HCT116 (cell line): ENCODE results near the gene ZNF438. TPM values are rescaled to one million over a fixed set of nuclear protein-coding genes. Genes with fewer than 3 reads are reported as not detected.

Source experiments
- ATAC-seq: fragments of 200-7000 bp; cut with Tn5 transposase; 2 replicates; pipeline ENCODE4 v1.9.1; 2020; ENCODE audit warnings: mild to moderate bottlenecking, moderate library complexity
- BruUV-seq: library from RNA; stranded (reverse); fragments of 400-500 nt; replicated peaks from 2 replicates; lab custom pipeline; 2021; lab: Mats Ljungman, UMichigan
- CTCF ChIA-PET: fragments of 300-600 bp; sonication (Branson Sonifier 250); formaldehyde crosslinking; loops from one replicate; lab custom pipeline; 2021; ENCODE audit warnings: antibody characterized with exemption; lab: Charles Lee
- POLR2A ChIA-PET: fragments of 300-600, 350-600 bp; sonication (Branson Sonifier 250); formaldehyde crosslinking; loops from one replicate; lab custom pipeline; 2021; ENCODE audit warnings: antibody characterized with exemption; lab: Charles Lee
- RAD21 ChIA-PET, 2 experiments: fragments of 300-600 bp; sonication (Branson Sonifier 250); formaldehyde crosslinking; loops; one replicate each; lab custom pipeline; 2023; ENCODE audit warnings: low total read pairs in 2 of 2; ENCODE audit not compliant: uncharacterized antibody in 2 of 2, unreplicated experiment in 2 of 2, low non-redundant PET in 1 of 2; lab: Charles Lee
- DNase-seq: peaks from one replicate; pipeline ENCODE4 v3.0.0-alpha.2; 2010; ENCODE audit warnings: low read depth, low spot score
- H2AFZ ChIP-seq: fragments of 200-600 bp; shearing (Covaris generic), sonication (generic); 2 replicates; pipeline ENCODE4 v1.6.1; 2017; ENCODE audit warnings: low read depth, mixed run types, mixed read lengths, antibody characterized with exemption, low read length; ENCODE audit not compliant: poor library complexity, severe bottlenecking
- H3K27ac ChIP-seq: 2 replicates; pipeline ENCODE4 v1.5.1; 2012; ENCODE audit warnings: low read depth, low read length
- H3K27me3 ChIP-seq: fragments of 200-600 bp; sonication (generic); 2 replicates; pipeline ENCODE4 v1.6.1; 2016; ENCODE audit warnings: mixed run types, low read length, mixed read lengths; ENCODE audit not compliant: insufficient read depth
- H3K36me3 ChIP-seq, 2 experiments: fragments of 200-500 bp in 1 of 2; fragments of 200-600 bp in 1 of 2; sonication (Bioruptor generic) in 1 of 2; sonication (generic) in 1 of 2; 2 replicates each; pipeline versions ENCODE4 v1.5.1 to v1.6.1; 2014 to 2016; ENCODE audit warnings: low read length in 2 of 2, inconsistent platforms in 1 of 2, mixed read lengths in 1 of 2, mixed run types in 1 of 2; ENCODE audit not compliant: insufficient read depth in 2 of 2, control insufficient read depth in 1 of 2
- H3K4me1 ChIP-seq, 2 experiments: fragments of 200-600 bp in 1 of 2; sonication (generic) in 1 of 2; 2 replicates each; pipeline versions ENCODE4 v1.5.1 to v1.6.1; 2012 to 2017; ENCODE audit warnings: low read length in 2 of 2, inconsistent platforms in 1 of 2, mild to moderate bottlenecking in 1 of 2, mixed read lengths in 1 of 2, mixed run types in 1 of 2, moderate library complexity in 1 of 2; ENCODE audit not compliant: insufficient read depth in 2 of 2, control insufficient read depth in 1 of 2
- H3K4me2 ChIP-seq: fragments of 200-600 bp; sonication (generic); 2 replicates; pipeline ENCODE4 v1.6.1; 2017; ENCODE audit warnings: mixed run types, low read length, mixed read lengths
- H3K4me3 ChIP-seq, 2 experiments: fragments of 200-600 bp in 1 of 2; sonication (generic) in 1 of 2; replicated peaks in 1 of 2; 2 replicates each; pipeline ENCODE4 v1.5.1; 2011 to 2016; ENCODE audit warnings: low read length in 2 of 2, control low read depth in 1 of 2, low read depth in 1 of 2, mild to moderate bottlenecking in 1 of 2, mixed read lengths in 1 of 2, mixed run types in 1 of 2
- H3K79me2 ChIP-seq: fragments of 200-600 bp; sonication (generic); 2 replicates; pipeline ENCODE4 v1.6.1; 2017; ENCODE audit warnings: mild to moderate bottlenecking, mixed run types, low read length, moderate library complexity, mixed read lengths; ENCODE audit not compliant: insufficient read depth
- H3K9ac ChIP-seq: fragments of 200-600 bp; sonication (generic); 2 replicates; pipeline ENCODE4 v1.6.1; 2016; ENCODE audit warnings: low read length, mixed read lengths
- H3K9me2 ChIP-seq: fragments of 200-600 bp; sonication (generic), shearing (Covaris generic); 2 replicates; pipeline ENCODE4 v1.6.1; 2017; ENCODE audit warnings: mixed run types, mild to moderate bottlenecking, moderate library complexity; ENCODE audit not compliant: insufficient read depth
- H3K9me3 ChIP-seq, 2 experiments: fragments of 200-500 bp in 1 of 2; fragments of 200-600 bp in 1 of 2; sonication (Bioruptor generic) in 1 of 2; sonication (generic) in 1 of 2; 2 replicates each; pipeline ENCODE4 v1.6.1; 2014 to 2017; ENCODE audit warnings: low read length in 2 of 2, mixed read lengths in 2 of 2, inconsistent platforms in 1 of 2, low read depth in 1 of 2, mild to moderate bottlenecking in 1 of 2, mixed run types in 1 of 2, moderate library complexity in 1 of 2; ENCODE audit not compliant: control insufficient read depth in 1 of 2, insufficient read depth in 1 of 2
- H4K20me1 ChIP-seq: fragments of 200-600 bp; sonication (generic), shearing (Covaris generic); 2 replicates; pipeline ENCODE4 v1.6.1; 2017; ENCODE audit warnings: mixed run types, mild to moderate bottlenecking, moderate library complexity; ENCODE audit not compliant: insufficient read depth
- CEBPB ChIP-seq: IDR thresholded peaks from 2 replicates; pipeline ENCODE4 v1.6.1; 2012; ENCODE audit warnings: low read depth
- EGR1 ChIP-seq: IDR thresholded peaks from 2 replicates; pipeline ENCODE4 v1.6.1; 2012; ENCODE audit warnings: low read depth
- ELF1 ChIP-seq: IDR thresholded peaks from 2 replicates; pipeline ENCODE4 v1.6.1; 2012; ENCODE audit warnings: low read depth, borderline replicate concordance
- EZH2 ChIP-seq: fragments of 200-600 bp; sonication (generic); IDR thresholded peaks from 2 replicates; pipeline ENCODE4 v1.6.1; 2017; ENCODE audit warnings: antibody characterized with exemption, mixed run types
- JUND ChIP-seq: IDR thresholded peaks from 2 replicates; pipeline ENCODE4 v1.6.1; 2012
- POLR2A ChIP-seq: IDR thresholded peaks from 2 replicates; pipeline ENCODE4 v1.7.0; 2011; ENCODE audit warnings: borderline replicate concordance; ENCODE audit not compliant: insufficient read depth, insufficient read length; ENCODE audit errors: extremely low read depth
- RAD21 ChIP-seq: IDR thresholded peaks from 2 replicates; pipeline ENCODE4 v1.6.1; 2012; ENCODE audit warnings: low read depth, mild to moderate bottlenecking
- SIN3A ChIP-seq: IDR thresholded peaks from 2 replicates; pipeline ENCODE4 v1.6.1; 2012; ENCODE audit warnings: low read depth
- SP1 ChIP-seq: IDR thresholded peaks from 2 replicates; pipeline ENCODE4 v1.6.1; 2012; ENCODE audit warnings: low read depth
- TCF7L2 ChIP-seq: IDR thresholded peaks from 2 replicates; pipeline ENCODE4 v1.7.0; 2011; ENCODE audit warnings: borderline replicate concordance, inconsistent platforms; ENCODE audit not compliant: insufficient read depth, insufficient read length; ENCODE audit errors: extremely low read depth
- YY1 ChIP-seq: IDR thresholded peaks from 2 replicates; pipeline ENCODE4 v1.6.1; 2011; ENCODE audit warnings: low read length, low read depth, moderate library complexity, mild to moderate bottlenecking; ENCODE audit not compliant: insufficient replicate concordance; ENCODE audit errors: extremely low read depth
- ZFX ChIP-seq: fragments of 450-650 bp; IDR thresholded peaks from 2 replicates; pipeline ENCODE4 v1.6.1; 2017
- intact Hi-C: fragments of 100-400 bp; cut with micrococcal nuclease; formaldehyde crosslinking; loops from 2 replicates; pipeline ENCODE4 v1.10.0; 2022
- total RNA-seq: library from RNA; stranded (reverse); gene quantifications from one replicate; pipeline ENCODE4 v1.2.1, GENCODE V29; 2021; ENCODE audit not compliant: unreplicated experiment
- TF ChIP-seq, protein P1 (sequence below): IDR thresholded peaks from 2 replicates; pipeline ENCODE4 v1.6.1; 2012
- TF ChIP-seq, protein P2 (sequence below), 3 experiments: fragments of 200-600 bp in 1 of 3; sonication (generic) in 1 of 3; IDR thresholded peaks in 2 of 3; conservative IDR thresholded peaks in 1 of 3; 2 replicates each; pipeline ENCODE4 v1.5.1; 2012 to 2017; ENCODE audit warnings: low read depth in 2 of 3, low read length in 2 of 3, antibody characterized with exemption in 1 of 3, borderline replicate concordance in 1 of 3, control low read depth in 1 of 3, mild to moderate bottlenecking in 1 of 3, mixed read lengths in 1 of 3, mixed run types in 1 of 3, moderate library complexity in 1 of 3; ENCODE audit not compliant: insufficient read depth in 1 of 3

Gene ZNF438
- total RNA-seq, 1 experiment from 2014 or later: 3.3 TPM

DNA sequence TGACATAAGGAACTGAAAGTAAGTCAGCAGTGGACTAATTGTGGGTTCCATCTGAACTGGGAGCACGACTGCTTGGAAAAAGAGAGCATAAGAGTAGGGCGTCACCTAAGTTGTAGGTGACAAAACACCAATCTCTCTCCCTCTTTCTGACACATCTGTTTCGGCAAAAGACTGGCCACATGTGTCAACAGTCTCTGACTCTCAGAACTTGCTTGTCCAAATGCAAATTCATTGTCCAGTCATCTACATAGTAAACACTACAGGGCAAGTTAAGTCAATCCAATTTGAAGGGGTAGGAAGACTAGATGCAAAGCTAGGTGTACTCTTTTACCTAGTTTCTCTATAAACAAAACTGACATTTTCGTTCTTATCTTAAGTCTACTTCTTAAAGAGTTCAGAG is 87.7 kb downstream of the ZNF438 start:
- Histone ChIP-seq H3K4me2 (no peak overlapping the region), H4K20me1 (no peaks in the 10 kb centered on the region), H3K27ac (no peak overlapping the region), H3K4me3 (no peak overlapping the region), H2AFZ (no peak overlapping the region), H3K36me3 (no peaks in the 10 kb centered on the region), H3K9me3 (no peaks in the 10 kb centered on the region), H3K27me3 (no peaks in the 10 kb centered on the region), H3K4me1 (no peaks in the 10 kb centered on the region), H3K9ac (no peak overlapping the region), H3K79me2 (no peaks in the 10 kb centered on the region), H3K9me2 (no peaks in the 10 kb centered on the region)
- no TSS peak for BruUV-seq
- no peak for DNase-seq
- POLR2A ChIA-PET: no interaction called here
- RAD21 ChIA-PET: no interaction called here
- no peak for TF ChIP-seq ZFX
- TF ChIP-seq SIN3A: no peak
- no peak for TF ChIP-seq SP1
- no peak for TF ChIP-seq CEBPB
- TF ChIP-seq YY1: no peak
- no peak for TF ChIP-seq JUND
- TF ChIP-seq, protein P1, sequence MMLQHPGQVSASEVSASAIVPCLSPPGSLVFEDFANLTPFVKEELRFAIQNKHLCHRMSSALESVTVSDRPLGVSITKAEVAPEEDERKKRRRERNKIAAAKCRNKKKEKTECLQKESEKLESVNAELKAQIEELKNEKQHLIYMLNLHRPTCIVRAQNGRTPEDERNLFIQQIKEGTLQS: no peak
- TF ChIP-seq, protein P2, sequence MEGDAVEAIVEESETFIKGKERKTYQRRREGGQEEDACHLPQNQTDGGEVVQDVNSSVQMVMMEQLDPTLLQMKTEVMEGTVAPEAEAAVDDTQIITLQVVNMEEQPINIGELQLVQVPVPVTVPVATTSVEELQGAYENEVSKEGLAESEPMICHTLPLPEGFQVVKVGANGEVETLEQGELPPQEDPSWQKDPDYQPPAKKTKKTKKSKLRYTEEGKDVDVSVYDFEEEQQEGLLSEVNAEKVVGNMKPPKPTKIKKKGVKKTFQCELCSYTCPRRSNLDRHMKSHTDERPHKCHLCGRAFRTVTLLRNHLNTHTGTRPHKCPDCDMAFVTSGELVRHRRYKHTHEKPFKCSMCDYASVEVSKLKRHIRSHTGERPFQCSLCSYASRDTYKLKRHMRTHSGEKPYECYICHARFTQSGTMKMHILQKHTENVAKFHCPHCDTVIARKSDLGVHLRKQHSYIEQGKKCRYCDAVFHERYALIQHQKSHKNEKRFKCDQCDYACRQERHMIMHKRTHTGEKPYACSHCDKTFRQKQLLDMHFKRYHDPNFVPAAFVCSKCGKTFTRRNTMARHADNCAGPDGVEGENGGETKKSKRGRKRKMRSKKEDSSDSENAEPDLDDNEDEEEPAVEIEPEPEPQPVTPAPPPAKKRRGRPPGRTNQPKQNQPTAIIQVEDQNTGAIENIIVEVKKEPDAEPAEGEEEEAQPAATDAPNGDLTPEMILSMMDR (IDR thresholded peaks at IDR 0.05 in 2 of 3, conservative IDR thresholded peaks at IDR 0.05 in 1 of 3; ENCODE audit: borderline replicate concordance in 1 of 3, insufficient read depth in 1 of 3, low read depth in 2 of 3, low read length in 2 of 3): no peak
- TF ChIP-seq EZH2: no peak
- TF ChIP-seq POLR2A: no peak
- CTCF ChIA-PET: no interaction called here
- ATAC-seq: no peak
- intact Hi-C loops: no loop called here

DNA sequence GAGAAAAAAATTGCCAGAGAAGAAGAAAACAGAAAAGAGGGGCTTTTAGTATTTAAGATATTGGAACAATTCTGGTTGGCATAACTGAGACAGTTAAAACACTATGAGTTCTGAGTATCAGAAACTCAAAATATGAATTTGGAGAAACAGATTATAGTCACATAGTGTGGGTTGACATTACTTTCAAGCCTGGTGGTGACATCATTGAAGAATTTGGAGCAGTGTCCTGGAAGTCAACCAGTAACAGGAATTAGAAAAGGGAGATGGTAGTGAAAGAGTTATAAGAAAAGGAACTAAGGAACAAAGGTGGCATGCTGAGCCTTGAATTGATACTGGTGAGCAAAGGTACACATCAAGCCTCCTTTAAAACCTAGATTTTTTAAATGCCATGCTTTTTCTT is 88.2 kb downstream of the ZNF438 start:
- ChIA-PET POLR2A (no interaction called here), CTCF (no interaction called here), RAD21 (no interaction called here)
- no peak for TF ChIP-seq EGR1
- no peak for TF ChIP-seq ZFX
- no peak for TF ChIP-seq TCF7L2
- no peak for TF ChIP-seq RAD21
- TF ChIP-seq, protein P2 (IDR thresholded peaks at IDR 0.05 in 2 of 3, conservative IDR thresholded peaks at IDR 0.05 in 1 of 3; ENCODE audit: borderline replicate concordance in 1 of 3, insufficient read depth in 1 of 3, low read depth in 2 of 3, low read length in 2 of 3): no peak
- TF ChIP-seq ELF1: no peak
- TF ChIP-seq SIN3A: no peak
- no peak for ATAC-seq
- Histone ChIP-seq H3K27me3 (no peaks in the 10 kb centered on the region), H3K9me2 (no peaks in the 10 kb centered on the region), H2AFZ (no peak overlapping the region), H3K36me3 (no peaks in the 10 kb centered on the region), H3K4me2 (no peak overlapping the region), H3K27ac (no peak overlapping the region), H3K4me3 (no peak overlapping the region), H3K9ac (no peak overlapping the region), H3K9me3 (no peaks in the 10 kb centered on the region), H4K20me1 (no peaks in the 10 kb centered on the region), H3K4me1 (no peaks in the 10 kb centered on the region), H3K79me2 (no peaks in the 10 kb centered on the region)
- BruUV-seq: no TSS peak
- intact Hi-C loops: no loop called here
- no peak for DNase-seq
